H1 (cell line): ENCODE data around the gene SLC44A1. TPM values are rescaled to one million over a fixed set of nuclear protein-coding genes. Genes with fewer than 3 reads are reported as not detected.

Experiments
- CTCF ChIA-PET: fragments of 300-600 bp; sonication (Branson Sonifier 250); formaldehyde crosslinking; loops from one replicate; lab custom pipeline; 2021; ENCODE audit not compliant: partially characterized antibody; lab: Charles Lee
- POLR2A ChIA-PET: fragments of 300-600 bp; sonication (Branson Sonifier 250); formaldehyde crosslinking; loops from one replicate; lab custom pipeline; 2021; ENCODE audit warnings: inconsistent platforms; ENCODE audit not compliant: partially characterized antibody; lab: Charles Lee
- DNase-seq, 2 experiments: peaks; one replicate each; pipeline versions ENCODE4 v3.0.0 to v3.0.0-alpha.2; 2010 to 2022; ENCODE audit warnings: low spot score in 2 of 2, low read depth in 1 of 2, mixed read lengths in 1 of 2
- FAIRE-seq: peaks from 2 replicates; lab custom pipeline; 2011; peaks lifted over from hg19 to GRCh38; lab: Jason Lieb, UNC
- H2AFZ ChIP-seq: 2 replicates; pipeline ENCODE4 v1.8.1; 2012; ENCODE audit warnings: low read length, inconsistent platforms
- H2AK5ac ChIP-seq: 2 replicates; pipeline ENCODE4 v1.6.1; 2013; ENCODE audit warnings: low read depth, low read length
- H2BK120ac ChIP-seq: replicated peaks from 2 replicates; pipeline ENCODE3; 2013; ENCODE audit warnings: low read depth, low read length, inconsistent platforms
- H2BK12ac ChIP-seq: 2 replicates; pipeline ENCODE4 v1.6.1; 2013; ENCODE audit warnings: low read depth, low read length
- H2BK15ac ChIP-seq: 2 replicates; pipeline ENCODE4 v1.6.1; 2013; ENCODE audit warnings: low read length
- H2BK20ac ChIP-seq: 2 replicates; pipeline ENCODE4 v1.6.1; 2013; ENCODE audit warnings: low read length
- H2BK5ac ChIP-seq: 2 replicates; pipeline ENCODE4 v1.6.1; 2013; ENCODE audit warnings: low read depth, low read length
- H3K14ac ChIP-seq: 2 replicates; pipeline ENCODE4 v1.6.1; 2013; ENCODE audit warnings: inconsistent platforms; ENCODE audit not compliant: insufficient read length
- H3K18ac ChIP-seq: 2 replicates; pipeline ENCODE4 v1.6.1; 2013; ENCODE audit warnings: low read length; ENCODE audit errors: extremely low read depth
- H3K23ac ChIP-seq: 2 replicates; pipeline ENCODE4 v1.6.1; 2013; ENCODE audit warnings: inconsistent platforms; ENCODE audit not compliant: insufficient read length
- H3K23me2 ChIP-seq: 2 replicates; pipeline ENCODE4 v1.6.1; 2013; ENCODE audit warnings: low read depth, low read length
- H3K27ac ChIP-seq: 2 replicates; pipeline ENCODE4 v1.6.1; 2011; ENCODE audit warnings: low read depth, low read length, inconsistent platforms
- H3K27me3 ChIP-seq, 4 experiments: replicated peaks in 1 of 4; 1 replicate in 1 of 4; 2 replicates in 3 of 4; pipeline versions ENCODE4 v1.6.1 to v1.8.1; 2011 to 2013; ENCODE audit warnings: low read length in 3 of 4, mild to moderate bottlenecking in 3 of 4, inconsistent platforms in 2 of 4, mixed read lengths in 2 of 4, moderate library complexity in 1 of 4; ENCODE audit not compliant: control insufficient read depth in 3 of 4, insufficient read depth in 3 of 4; ENCODE audit errors: extremely low read depth in 1 of 4
- H3K36me3 ChIP-seq, 4 experiments: 2 replicates each; pipeline versions ENCODE4 v1.6.1 to v1.8.1; 2011 to 2013; ENCODE audit warnings: mild to moderate bottlenecking in 4 of 4, low read length in 3 of 4, moderate library complexity in 2 of 4, control low read depth in 1 of 4, inconsistent platforms in 1 of 4; ENCODE audit not compliant: insufficient read depth in 4 of 4, control insufficient read depth in 2 of 4
- H3K4ac ChIP-seq: replicated peaks from 2 replicates; pipeline ENCODE3; 2013; ENCODE audit warnings: low read length, low read depth, mixed read lengths, inconsistent platforms; ENCODE audit not compliant: insufficient read length
- H3K4me1 ChIP-seq, 4 experiments: replicated peaks in 1 of 4; 1 replicate in 1 of 4; 2 replicates in 3 of 4; pipeline versions ENCODE4 v1.6.1 to v1.8.1; 2011 to 2013; ENCODE audit warnings: low read length in 3 of 4, inconsistent platforms in 2 of 4, mixed read lengths in 1 of 4; ENCODE audit not compliant: insufficient read depth in 4 of 4, control insufficient read depth in 3 of 4
- H3K4me2 ChIP-seq, 2 experiments: 2 replicates each; pipeline versions ENCODE4 v1.6.1 to v1.8.1; 2011 to 2013; ENCODE audit warnings: low read depth in 2 of 2, low read length in 2 of 2, control low read depth in 1 of 2, inconsistent platforms in 1 of 2, mild to moderate bottlenecking in 1 of 2; ENCODE audit not compliant: insufficient read depth in 1 of 2
- H3K4me3 ChIP-seq, 4 experiments: fragments of 200-600, 300-600 bp in 1 of 4; sonication (generic), shearing (Covaris generic), sonication (Bioruptor Twin) in 1 of 4; 2 replicates each; pipeline versions ENCODE4 v1.5.1 to v1.8.1; 2011 to 2016; ENCODE audit warnings: low read length in 4 of 4, low read depth in 3 of 4, control low read depth in 2 of 4, inconsistent platforms in 2 of 4, mild to moderate bottlenecking in 2 of 4, mixed read lengths in 1 of 4, moderate library complexity in 1 of 4; ENCODE audit not compliant: insufficient read depth in 2 of 4; ENCODE audit errors: extremely low read depth in 1 of 4
- H3K56ac ChIP-seq: replicated peaks from 2 replicates; pipeline ENCODE3; 2013; ENCODE audit warnings: low read depth, mild to moderate bottlenecking, mixed read lengths, low read length, inconsistent platforms; ENCODE audit not compliant: insufficient read length
- H3K79me1 ChIP-seq: 2 replicates; pipeline ENCODE4 v1.6.1; 2013; ENCODE audit warnings: low read depth, low read length, control low read depth
- H3K79me2 ChIP-seq, 2 experiments: 2 replicates each; pipeline versions ENCODE4 v1.6.1 to v1.8.1; 2012 to 2013; ENCODE audit warnings: low read length in 2 of 2, mild to moderate bottlenecking in 2 of 2, inconsistent platforms in 1 of 2; ENCODE audit not compliant: insufficient read depth in 2 of 2, control insufficient read depth in 1 of 2
- H3K9ac ChIP-seq, 4 experiments: replicated peaks in 1 of 4; 1 replicate in 1 of 4; 2 replicates in 3 of 4; pipeline versions ENCODE4 v1.6.1 to v1.8.1; 2011 to 2013; ENCODE audit warnings: low read depth in 3 of 4, low read length in 3 of 4, control low read depth in 2 of 4, mild to moderate bottlenecking in 2 of 4, moderate library complexity in 2 of 4, inconsistent platforms in 1 of 4; ENCODE audit errors: extremely low read depth in 1 of 4
- H3K9me3 ChIP-seq, 2 experiments: 2 replicates each; pipeline versions ENCODE4 v1.6.1 to v1.8.1; 2012 to 2013; ENCODE audit warnings: mild to moderate bottlenecking in 2 of 2, moderate library complexity in 2 of 2, control low read depth in 1 of 2, inconsistent platforms in 1 of 2, low read depth in 1 of 2, low read length in 1 of 2, mixed read lengths in 1 of 2; ENCODE audit not compliant: insufficient read depth in 2 of 2
- H4K20me1 ChIP-seq, 2 experiments: replicated peaks in 1 of 2; 2 replicates each; pipeline versions ENCODE3 to v1.8.1; 2011 to 2013; ENCODE audit warnings: inconsistent platforms in 2 of 2, low read length in 2 of 2, mild to moderate bottlenecking in 1 of 2; ENCODE audit not compliant: insufficient read depth in 2 of 2, control insufficient read depth in 1 of 2
- H4K5ac ChIP-seq: 2 replicates; pipeline ENCODE4 v1.6.1; 2013; ENCODE audit warnings: low read length, low read depth, mixed read lengths, inconsistent platforms; ENCODE audit not compliant: insufficient read length
- H4K8ac ChIP-seq: 2 replicates; pipeline ENCODE4 v1.8.0; 2013; ENCODE audit warnings: mild to moderate bottlenecking, moderate library complexity, low read length, inconsistent platforms; ENCODE audit not compliant: insufficient read depth; ENCODE audit errors: extremely low read depth
- H4K91ac ChIP-seq: replicated peaks from 2 replicates; pipeline ENCODE3; 2013; ENCODE audit warnings: low read length, mixed read lengths, inconsistent platforms; ENCODE audit not compliant: insufficient read length
- BACH1 ChIP-seq: IDR thresholded peaks from 2 replicates; pipeline ENCODE4 v1.6.1; 2012; ENCODE audit warnings: low read length, improper control_type of control experiment
- CBX5 ChIP-seq: fragments of 300-800, 300-1000 bp; sonication (generic); IDR thresholded peaks from 2 replicates; pipeline ENCODE4 v1.7.1; 2016; ENCODE audit warnings: antibody characterized with exemption, low read length, low read depth
- CBX8 ChIP-seq: fragments of 300-800, 300-1000 bp; sonication (generic); IDR thresholded peaks from 2 replicates; pipeline ENCODE4 v1.7.1; 2016; ENCODE audit warnings: low read depth, low read length, borderline replicate concordance
- CTBP2 ChIP-seq: IDR thresholded peaks from 2 replicates; pipeline ENCODE4 v1.7.0; 2011; ENCODE audit warnings: borderline replicate concordance, mild to moderate bottlenecking, moderate library complexity, mixed read lengths, low read length; ENCODE audit not compliant: insufficient read depth, insufficient read length
- HDAC6 ChIP-seq: IDR thresholded peaks from one replicate; pipeline ENCODE4 v1.7.1; 2012; ENCODE audit warnings: low read depth, mild to moderate bottlenecking, inconsistent platforms, low read length, moderate library complexity
- RAD21 ChIP-seq, 2 experiments: IDR thresholded peaks in 1 of 2; conservative IDR thresholded peaks in 1 of 2; 2 replicates each; pipeline ENCODE4 v1.6.1; 2011; ENCODE audit warnings: low read depth in 2 of 2, low read length in 2 of 2, improper control_type of control experiment in 1 of 2, inconsistent platforms in 1 of 2, mild to moderate bottlenecking in 1 of 2, moderate library complexity in 1 of 2
- SP2 ChIP-seq: IDR thresholded peaks from 2 replicates; pipeline ENCODE4 v1.6.1; 2012; ENCODE audit warnings: mild to moderate bottlenecking, low read length, inconsistent platforms
- SP4 ChIP-seq: IDR thresholded peaks from 2 replicates; pipeline ENCODE4 v1.6.1; 2012; ENCODE audit warnings: low read length, inconsistent platforms
- TAF1 ChIP-seq: IDR thresholded peaks from 2 replicates; pipeline ENCODE4 v1.6.1; 2011; ENCODE audit warnings: mild to moderate bottlenecking, low read depth, low read length
- WGBS, 2 experiments: shearing (Covaris generic) in 1 of 2; methylation state at CpG; one replicate each; pipeline versions ENCODE4 v1.1.6 to v1.1.7; 2013 to 2015; ENCODE audit warnings: low lambda C conversion rate in 2 of 2, mixed read lengths in 2 of 2, inconsistent platforms in 1 of 2, low coverage in 1 of 2, missing lambda C conversion rate in 1 of 2; ENCODE audit not compliant: insufficient replicate concordance in 2 of 2, insufficient coverage in 1 of 2, insufficient read length in 1 of 2; ENCODE audit errors: extremely low coverage in 1 of 2, missing lambda C conversion rate in 1 of 2; 5-methylcytosine and 5-hydroxymethylcytosine counted together
- polyA plus RNA-seq, 7 experiments: library from polyadenylated mRNA; depleted of rRNA in 3 of 7; stranded (reverse) in 5 of 7; unstranded in 2 of 7; fragments of >200 nt in 5 of 7; fragments of 200-250 nt in 2 of 7; gene quantifications; 1 replicate in 5 of 7; 2 replicates in 1 of 7; 4 replicates in 1 of 7; pipeline versions ENCODE4 v1.2.1 to v1.2.3, GENCODE V29; 2011 to 2013; ENCODE audit warnings: missing spikeins in 2 of 7, mixed read lengths in 2 of 7
- total RNA-seq: library from RNA; stranded (reverse); fragmentation: NEBNext Ultra II Directional; extraction: Animal tissue kit (Norgen Biotek cat#: 25700); gene quantifications from 2 replicates; pipeline ENCODE4 v1.2.1, GENCODE V29; 2021
- TF ChIP-seq, protein P1 (sequence below): IDR thresholded peaks from 2 replicates; pipeline ENCODE4 v1.6.1; 2012; ENCODE audit warnings: inconsistent platforms

SLC44A1 gene
- total and polyA plus RNA-seq, 2 of the 8 experiments (the other 6 are each of a cell fraction or from before 2014, with no cell fraction given): 30.5 to 71.2 TPM

DNA sequence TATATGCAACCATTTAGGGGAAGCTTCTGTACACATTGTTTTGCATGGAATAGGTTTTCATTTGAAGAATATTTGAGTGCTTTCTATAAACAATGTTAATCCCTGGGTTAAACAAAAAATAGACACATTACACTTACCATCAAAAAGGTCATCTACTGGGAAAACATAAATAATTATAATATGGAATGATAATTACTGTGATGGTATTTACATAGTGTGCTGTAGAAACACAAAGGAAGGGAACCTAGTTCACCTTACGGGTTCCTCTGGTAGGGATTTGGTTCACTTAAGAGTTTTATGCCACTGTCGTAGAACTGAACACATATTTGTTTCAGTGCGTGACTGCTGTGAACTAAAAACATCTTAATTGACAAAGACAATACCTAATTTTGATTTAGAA is 44.9 kb downstream of the SLC44A1 start:
- ChIA-PET CTCF (no interaction called here), POLR2A (no interaction called here)
- H4K20me1 ChIP-seq: no peaks in the 10 kb centered on the region
- no peak overlapping the region for H3K4me2 ChIP-seq
- no peak overlapping the region for H3K14ac ChIP-seq
- no peaks in the 10 kb centered on the region for H3K27me3 ChIP-seq
- FAIRE-seq (no peak), DNase-seq (no peak)
- 97% methylated on average over 3 of the region's 3 CpGs; no CpG with 5 or more reads in 1 of the 2 experiments for WGBS, 2 experiments
- no peak overlapping the region for H4K8ac ChIP-seq
- no peak overlapping the region for H3K23ac ChIP-seq
- H2AK5ac ChIP-seq: no peak overlapping the region
- H2BK15ac ChIP-seq: no peak overlapping the region
- no peak overlapping the region for H4K91ac ChIP-seq
- H2AFZ ChIP-seq: no peak overlapping the region
- TF ChIP-seq SP4 (no peak), CBX8 (no peak), BACH1 (no peak), CTBP2 (no peak), SP2 (no peak), CBX5 (no peak), TAF1 (no peak), HDAC6 (no peak), RAD21 (IDR thresholded peaks at IDR 0.05 in 1 of 2, conservative IDR thresholded peaks at IDR 0.05 in 1 of 2; ENCODE audit: low read depth in 2 of 2, low read length in 2 of 2) (no peak)
- TF ChIP-seq, protein P1, sequence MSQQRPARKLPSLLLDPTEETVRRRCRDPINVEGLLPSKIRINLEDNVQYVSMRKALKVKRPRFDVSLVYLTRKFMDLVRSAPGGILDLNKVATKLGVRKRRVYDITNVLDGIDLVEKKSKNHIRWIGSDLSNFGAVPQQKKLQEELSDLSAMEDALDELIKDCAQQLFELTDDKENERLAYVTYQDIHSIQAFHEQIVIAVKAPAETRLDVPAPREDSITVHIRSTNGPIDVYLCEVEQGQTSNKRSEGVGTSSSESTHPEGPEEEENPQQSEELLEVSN: no peak
- peaks cover 2 to 23% (median 16%) of the 10 kb centered on the region in 4 experiments for H3K4me1 ChIP-seq
- H3K79me1 ChIP-seq: no peaks in the 10 kb centered on the region
- no peak overlapping the region for H3K56ac ChIP-seq
- H2BK5ac ChIP-seq: no peak overlapping the region
- no peak overlapping the region for H3K9ac ChIP-seq
- H4K5ac ChIP-seq: peak overlapping the region; percentile 65
- no peak overlapping the region for H3K4me3 ChIP-seq
- H3K27ac ChIP-seq: no peak overlapping the region
- H3K23me2 ChIP-seq: no peaks in the 10 kb centered on the region
- H3K79me2 ChIP-seq: peaks cover 0 to 92% of the 10 kb centered on the region in 2 experiments; a peak in 3 of 4 replicates
- H3K4ac ChIP-seq: no peak overlapping the region
- no peak overlapping the region for H3K18ac ChIP-seq
- no peak overlapping the region for H2BK120ac ChIP-seq
- no peaks in the 10 kb centered on the region for H3K9me3 ChIP-seq
- H2BK20ac ChIP-seq: no peak overlapping the region
- no peaks in the 10 kb centered on the region for H3K36me3 ChIP-seq
- H2BK12ac ChIP-seq: no peak overlapping the region
